Measurements from ENCODE around the gene CCIN.
"Not testable (repeated sequence)": the region's sequence is repeated elsewhere in the genome, so short reads cannot be mapped to it uniquely, and the experiment has no call there.

The CCIN gene

DNA sequence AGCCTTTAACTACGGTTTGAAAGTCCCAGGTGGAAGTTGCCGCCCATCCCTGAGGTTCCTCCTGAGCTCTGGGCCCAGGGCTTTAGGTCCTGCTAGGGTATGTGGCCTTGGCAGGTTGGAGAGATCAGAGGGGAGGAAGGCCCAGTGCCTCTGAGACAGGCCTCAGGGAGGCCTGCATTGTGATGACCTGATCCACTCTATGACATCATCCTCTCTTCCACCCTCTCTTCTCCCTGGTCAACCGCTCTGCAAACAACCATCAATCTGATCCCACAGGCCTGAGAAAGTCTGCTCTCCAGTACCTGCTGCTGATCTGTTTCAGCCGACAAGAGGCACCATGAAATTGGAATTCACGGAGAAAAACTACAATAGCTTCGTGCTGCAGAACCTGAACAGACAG lies at the start of gene CCIN:
CCIN (plus strand) TSS at position 223 of the 400 bp plus-strand sequence; CDS start at position 338, 115 bp downstream.
- no peak for DNase-seq (ENCODE audit: low spot score)

DNA sequence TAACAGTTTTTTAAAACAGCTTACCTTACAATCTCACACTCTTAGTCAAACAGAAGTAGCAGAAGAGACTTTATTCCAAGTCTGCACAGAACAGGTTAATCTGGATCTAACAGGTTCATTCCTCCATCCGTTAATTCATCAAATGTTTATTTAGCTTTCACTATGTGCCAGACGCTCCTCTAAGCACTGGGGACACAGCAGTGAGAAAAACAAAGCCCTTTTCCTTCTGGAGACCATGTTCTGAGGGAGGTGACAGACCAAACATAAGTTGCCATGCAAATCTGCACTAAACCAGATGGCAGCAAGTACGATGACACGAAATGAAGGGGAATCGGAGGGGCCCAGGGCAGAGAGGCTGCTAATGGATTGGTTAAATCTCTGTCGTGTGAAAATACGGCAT lies 49.7 kb upstream of the CCIN start:
- DNase-seq (ENCODE audit: low spot score), result no peak

GRCh38 chr9:36120705-36121104 lies 48.5 kb upstream of the CCIN start:
- no peak for DNase-seq (ENCODE audit: low spot score)

DNA sequence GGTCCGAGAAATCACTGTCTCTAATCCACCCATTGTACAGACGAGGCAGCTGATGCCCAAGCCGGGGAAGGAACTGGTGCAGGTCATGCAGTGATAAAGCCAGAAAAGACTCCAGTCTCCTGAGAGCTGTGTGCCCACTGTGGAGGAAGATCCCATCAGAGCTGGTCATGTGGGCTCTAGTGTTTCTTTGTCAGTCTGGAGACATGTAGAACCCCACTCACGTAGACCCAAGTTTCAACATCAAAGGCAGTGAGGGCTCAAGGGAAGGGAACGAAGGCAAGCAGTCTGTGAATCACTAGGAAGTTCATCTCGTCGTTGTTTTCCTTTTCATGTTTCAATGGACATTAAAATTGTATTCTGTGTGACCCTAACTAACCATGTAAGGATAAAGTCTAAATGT lies 47.2 kb upstream of the CCIN start:
- DNase-seq (ENCODE audit: low spot score), result no peak

- DNase-seq (ENCODE audit: low spot score), result no peak
Observed at GRCh38 chr9:36123515-36123914, 45.7 kb upstream of the CCIN start.

DNA sequence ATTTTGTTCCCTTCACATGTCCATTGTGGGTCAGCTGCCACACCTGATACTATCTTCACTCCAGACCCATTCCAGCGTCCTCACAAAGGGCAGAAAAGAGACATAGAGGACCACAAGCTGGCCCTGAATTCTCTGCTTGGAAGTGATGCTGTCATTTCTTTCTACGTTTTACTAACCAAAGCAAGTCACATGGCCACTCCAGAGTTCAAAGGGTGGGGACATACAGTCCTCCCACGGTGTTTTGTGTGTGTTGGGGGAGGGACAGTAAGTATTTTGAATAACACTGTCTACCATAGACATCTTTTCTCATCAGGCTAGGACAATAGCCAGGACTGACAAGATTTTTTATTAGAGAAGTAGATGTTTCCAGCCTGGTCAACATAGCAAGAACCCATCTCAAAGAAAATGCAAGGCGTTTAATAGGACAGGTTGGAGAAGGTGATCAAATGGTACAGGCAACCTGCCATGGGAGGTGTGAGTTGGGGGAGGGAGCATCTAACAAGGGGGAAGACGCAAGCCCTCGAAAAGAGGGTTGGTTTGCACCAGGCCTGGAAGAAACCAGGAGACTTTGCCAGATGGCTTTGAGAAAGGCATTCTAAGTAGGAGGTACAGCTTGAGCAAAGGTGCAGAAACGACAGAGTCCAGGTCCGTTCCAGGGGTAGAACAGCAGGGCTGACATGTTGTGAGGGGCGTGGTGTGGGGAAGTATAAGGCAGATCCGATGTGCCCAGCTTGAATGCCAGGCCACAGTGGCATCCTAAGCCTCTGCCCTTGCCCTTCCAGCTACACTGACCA lies 43.9 kb upstream of the CCIN start:
- DNase-seq (ENCODE audit: low spot score), result no peak

GRCh38 chr9:36126016-36126730 lies 43.0 kb upstream of the CCIN start:
- DNase-seq (ENCODE audit: low spot score), result no peak

DNA sequence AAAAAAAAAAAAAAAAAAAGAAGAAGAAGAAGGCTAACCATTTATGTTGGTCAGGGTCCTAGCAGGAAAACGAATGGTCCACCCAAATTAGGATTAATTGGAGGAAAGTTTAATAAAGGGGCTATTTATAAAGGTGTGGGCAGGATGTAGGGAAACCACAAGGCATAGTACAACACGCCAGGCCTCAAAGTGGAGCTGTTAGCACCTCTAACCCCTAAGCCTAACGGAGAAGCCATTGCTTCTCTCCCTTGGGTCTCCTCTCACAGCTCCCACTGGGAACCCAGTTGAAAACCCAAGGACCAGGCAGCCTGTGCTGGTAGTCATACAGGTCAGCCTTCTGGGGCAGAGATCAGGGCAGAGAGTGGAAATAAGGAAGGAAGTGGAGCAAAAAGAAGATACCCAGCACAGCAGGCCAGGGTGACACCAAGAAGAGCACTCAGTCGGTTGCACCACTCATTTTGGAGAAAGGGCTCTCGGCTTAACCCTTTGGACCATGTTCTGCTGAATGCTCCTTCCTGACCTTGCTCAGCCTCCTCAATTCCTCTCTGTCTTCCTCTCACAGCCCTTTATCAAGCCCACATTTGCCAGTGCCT lies 41.4 kb upstream of the CCIN start:
- DNase-seq (ENCODE audit: low spot score), result no peak

DNA sequence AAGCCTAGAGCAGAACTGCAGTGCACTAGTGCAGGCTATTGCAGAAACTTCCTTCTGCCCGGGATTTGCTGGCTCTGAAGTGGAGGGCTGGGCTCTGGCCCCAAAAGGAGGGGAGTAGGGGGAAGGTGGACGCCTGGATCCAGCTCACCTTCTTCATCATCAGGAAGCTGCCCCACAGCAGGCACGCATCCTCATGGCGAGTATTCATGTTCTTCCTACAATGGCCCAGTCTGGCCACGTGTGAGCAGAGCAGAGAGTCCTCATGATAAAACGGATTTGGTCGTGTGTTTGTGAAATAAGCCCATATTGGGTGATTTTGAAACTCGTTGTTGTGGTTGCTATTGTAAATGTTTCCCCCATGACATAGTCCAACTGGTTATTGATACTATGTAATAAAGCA lies 40.8 kb upstream of the CCIN start:
- no peak for DNase-seq (ENCODE audit: low spot score)

- no peak for DNase-seq (ENCODE audit: low spot score)
Observed at GRCh38 chr9:36129139-36129538, 40.0 kb upstream of the CCIN start.

DNA sequence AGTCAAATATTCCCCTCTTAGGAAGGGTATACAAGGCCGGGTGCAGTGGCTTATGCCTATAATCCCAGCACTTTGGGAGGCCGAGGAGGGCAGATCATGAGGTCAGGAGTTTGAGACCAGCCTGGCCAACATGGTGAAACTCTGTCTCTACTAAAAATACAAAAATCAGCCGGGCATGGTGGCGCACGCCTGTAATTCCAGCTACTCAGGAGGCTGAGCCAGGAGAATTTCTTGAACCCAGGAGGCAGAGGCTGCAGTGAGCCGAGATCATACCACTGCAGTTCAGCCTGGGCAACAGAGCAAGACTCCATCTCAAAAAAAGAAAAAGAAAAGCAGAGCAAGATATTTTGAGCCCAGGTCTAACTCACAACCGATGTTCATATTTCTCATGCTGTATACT lies 37.5 kb upstream of the CCIN start:
- not testable (repeated sequence) for DNase-seq (ENCODE audit: low spot score)

DNA sequence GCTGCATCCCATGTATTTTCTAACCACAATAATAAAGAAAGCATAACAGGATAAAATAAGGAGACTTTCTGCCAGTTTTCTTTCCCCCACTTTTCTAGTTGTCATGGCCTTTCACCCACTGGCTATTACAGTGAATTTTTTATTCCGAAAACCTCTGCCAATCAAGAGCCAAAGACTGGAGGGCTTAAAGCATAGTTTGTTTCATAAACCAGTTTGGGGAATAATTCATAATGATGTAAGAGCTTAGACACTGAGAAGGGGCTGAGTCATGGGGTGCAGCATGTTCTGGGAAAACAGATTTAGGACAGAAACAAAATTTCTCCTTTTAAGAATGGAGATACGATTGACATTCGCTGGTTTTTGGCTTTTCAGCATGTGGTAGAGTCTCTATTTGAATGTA lies 37.1 kb upstream of the CCIN start:
- DNase-seq (ENCODE audit: low spot score), result no peak

- DNase-seq (ENCODE audit: low spot score), result no peak
Observed at GRCh38 chr9:36134761-36135505, 34.3 kb upstream of the CCIN start.

DNA sequence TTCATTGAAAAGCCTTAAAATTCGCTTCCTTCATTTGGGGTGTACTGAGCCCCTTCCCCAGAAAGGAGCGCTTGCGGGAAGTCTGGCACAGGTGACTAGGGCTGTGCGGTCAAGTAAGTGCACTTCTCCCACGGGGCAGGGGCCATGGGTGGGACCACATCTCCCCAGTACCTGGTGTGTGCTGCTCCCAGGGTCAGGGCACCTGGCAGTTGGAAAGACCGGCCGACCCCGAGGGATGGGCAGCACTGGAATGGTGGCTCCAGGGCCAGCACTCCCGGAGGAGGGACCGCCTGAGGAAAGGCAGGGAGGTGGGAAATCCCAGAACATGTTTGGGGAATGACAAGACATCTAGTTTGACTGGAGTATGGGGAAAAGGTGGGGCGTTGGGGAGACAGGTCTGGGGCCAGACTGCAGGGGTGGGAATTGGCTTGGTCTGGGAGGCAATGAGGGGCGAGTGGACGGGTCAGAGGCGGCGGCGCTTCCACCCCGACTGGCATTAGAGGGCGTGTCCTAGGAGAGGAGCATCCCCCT lies 33.4 kb upstream of the CCIN start:
- no peak for DNase-seq (ENCODE audit: low spot score)

- peak; percentile 72 for DNase-seq (ENCODE audit: low spot score)
Observed at GRCh38 chr9:36136272-36136893, 32.8 kb upstream of the CCIN start, which contains the start of gene GLIPR2. TSS of gene GLIPR2 (plus strand) at chr9:36136733. CDS start at chr9:36136779, 46 bp downstream.

DNA sequence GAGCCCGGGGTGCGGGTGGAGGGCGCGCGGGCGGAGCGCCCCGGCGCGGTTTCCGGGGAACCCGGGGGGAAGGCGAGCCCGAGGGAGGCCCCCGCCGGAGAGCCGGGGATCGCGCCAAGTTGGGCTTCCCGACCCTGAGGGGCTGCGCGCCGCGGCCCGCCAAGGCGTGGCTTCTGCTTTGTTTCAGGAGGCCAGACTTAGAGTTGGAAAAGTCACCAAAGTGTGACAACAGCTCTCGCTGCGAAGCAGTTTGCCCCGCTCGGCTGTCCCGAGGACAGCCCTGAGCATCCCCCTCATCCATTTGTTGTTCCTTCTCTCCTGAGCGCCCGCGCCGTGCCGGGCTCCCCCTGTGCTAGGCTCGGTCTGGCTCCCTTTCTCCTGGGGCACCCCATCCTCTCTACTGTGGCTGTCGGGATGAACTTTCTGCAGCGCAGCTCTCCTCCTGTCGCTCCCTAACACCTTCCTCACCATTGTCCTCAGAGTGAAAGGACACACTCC lies 32.2 kb upstream of the CCIN start:
- no peak for DNase-seq (ENCODE audit: low spot score)

DNA sequence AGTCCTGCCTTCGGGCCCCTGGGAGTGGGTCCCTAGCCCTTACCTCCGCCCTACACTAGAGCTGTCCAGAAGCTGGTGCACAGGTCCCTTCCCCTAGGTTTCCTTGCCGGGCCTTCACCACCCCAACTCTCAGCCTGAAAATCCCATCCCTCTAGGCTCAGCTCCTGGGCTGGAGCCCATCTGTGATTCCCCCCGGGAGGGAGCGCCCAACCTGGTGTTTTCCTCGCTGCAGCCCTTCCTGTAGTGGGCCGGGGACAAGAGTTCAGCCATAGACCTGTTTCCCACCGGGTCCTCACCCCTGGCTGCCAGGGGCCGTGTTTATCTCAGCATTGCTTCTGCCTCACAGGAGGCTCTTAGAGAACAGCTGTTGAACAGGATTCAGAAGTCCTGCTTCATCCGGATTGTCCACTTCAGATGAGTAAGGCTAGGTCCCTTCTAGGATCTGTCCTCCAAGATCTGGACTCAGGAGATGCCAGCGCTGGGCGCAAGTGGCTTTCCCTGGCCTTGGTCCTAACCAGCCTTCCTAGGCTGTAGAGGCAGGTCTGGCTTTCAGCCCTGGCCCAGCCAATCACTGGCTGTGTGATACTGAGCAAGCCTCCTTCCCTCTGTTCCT lies 31.7 kb upstream of the CCIN start:
- no peak for DNase-seq (ENCODE audit: low spot score)

DNA sequence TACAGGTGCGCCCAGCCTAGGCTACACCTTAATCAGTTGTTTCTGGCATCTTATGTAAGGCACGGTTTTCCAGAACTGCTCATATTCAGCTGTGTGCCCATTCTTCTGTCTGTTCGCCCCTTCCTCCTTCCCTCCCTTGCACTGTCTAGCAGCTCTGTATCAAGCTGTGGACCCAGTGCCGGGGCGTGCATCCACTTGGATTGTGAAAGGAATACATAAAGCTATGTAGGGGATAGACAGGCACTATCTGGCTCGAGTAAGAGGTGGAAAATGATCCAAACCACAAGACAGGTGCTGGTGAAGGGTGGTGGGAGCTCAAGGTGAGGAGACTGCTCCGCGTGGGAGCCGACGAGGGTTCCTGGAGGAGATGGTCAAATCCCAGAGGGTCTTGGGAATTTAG lies 30.7 kb upstream of the CCIN start:
- no peak for DNase-seq (ENCODE audit: low spot score)

- no peak for DNase-seq (ENCODE audit: low spot score)
Observed at GRCh38 chr9:36138901-36139300, 30.3 kb upstream of the CCIN start.

DNA sequence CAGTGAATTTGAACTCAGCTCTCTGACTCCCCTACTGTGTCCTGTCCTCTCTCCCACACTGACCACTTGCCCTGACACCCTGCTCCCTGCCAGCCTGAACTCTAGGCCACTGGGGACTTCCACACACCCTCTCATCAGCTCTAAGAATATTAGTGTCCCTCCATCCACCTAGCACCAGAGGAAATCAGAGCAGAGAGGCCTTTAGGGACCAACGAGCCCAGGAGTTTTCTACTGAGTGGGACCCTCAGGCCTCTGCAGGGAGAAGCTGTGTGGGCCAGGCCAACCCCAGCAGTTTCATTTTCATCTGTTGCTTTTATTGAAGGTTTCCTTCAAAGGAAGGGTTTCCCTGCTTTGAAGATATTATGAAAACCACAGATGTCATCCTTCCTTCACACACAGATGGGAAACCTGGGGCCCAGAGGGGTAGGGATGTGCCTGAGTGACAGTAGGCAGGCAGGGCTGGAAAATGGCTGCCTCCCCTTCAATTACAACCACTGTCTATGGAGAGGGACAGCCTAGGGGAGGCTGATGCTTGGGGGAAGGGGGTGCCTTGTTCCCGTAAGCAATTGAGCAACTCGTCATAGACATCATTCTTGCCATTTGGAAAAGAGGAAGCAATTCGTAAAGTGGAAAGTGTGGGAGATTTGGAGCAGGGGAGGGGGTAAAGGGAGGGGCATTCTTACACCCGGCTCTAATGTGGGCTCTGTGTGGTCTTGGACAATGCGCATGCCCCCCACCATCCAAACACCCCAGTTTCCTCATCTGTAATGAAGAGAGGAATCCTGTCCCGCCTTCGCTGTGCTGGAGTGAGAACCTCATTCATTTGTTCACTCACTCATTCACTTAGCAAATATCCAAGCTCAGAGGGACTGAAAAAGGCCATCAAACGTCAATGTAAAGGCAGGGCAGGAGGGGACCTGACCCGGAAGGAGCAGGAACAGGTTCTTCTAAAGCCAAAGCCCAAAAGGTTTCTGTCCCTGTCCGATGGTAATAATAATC lies 28.8 kb upstream of the CCIN start:
- DNase-seq (ENCODE audit: low spot score), result no peak
